Thoracic aorta (tissue), 2 donors: ENCODE results near the gene SKAP2. TPM values are rescaled to one million over a fixed set of nuclear protein-coding genes. Genes with fewer than 3 reads are reported as not detected.

Experiments used
- ATAC-seq: fragments of 150-250 bp; one replicate; pipeline ENCODE4 v1.8.0; 2017; ENCODE audit warnings: low read depth; ENCODE audit not compliant: insufficient number of reproducible peaks, low FRiP score
- DNase-seq: peaks from one replicate; pipeline ENCODE4 v3.0.0-alpha.2; 2020; ENCODE audit warnings: low spot score
- H3K27ac ChIP-seq, 2 donors: fragments of 200-600 bp; sonication (generic); 1 replicate in 1 of 2; 2 replicates in 1 of 2; pipeline ENCODE4 v1.5.1; 2016; ENCODE audit warnings: mild to moderate bottlenecking in 2 of 2, moderate library complexity in 2 of 2
- H3K27me3 ChIP-seq: fragments of 200-600 bp; sonication (generic); replicated peaks from 2 replicates; pipeline ENCODE4 v1.6.0; 2016; ENCODE audit warnings: mild to moderate bottlenecking; ENCODE audit not compliant: insufficient read depth
- H3K36me3 ChIP-seq: fragments of 200-600 bp; sonication (generic); one replicate; pipeline ENCODE4 v1.5.1; 2016
- H3K4me1 ChIP-seq, 2 donors: fragments of 200-600 bp; sonication (generic); 1 replicate in 1 of 2; 2 replicates in 1 of 2; pipeline versions ENCODE4 v1.5.1 to v1.6.0; 2016; ENCODE audit warnings: low read depth in 2 of 2, mild to moderate bottlenecking in 1 of 2; ENCODE audit not compliant: control insufficient read depth in 1 of 2
- H3K4me3 ChIP-seq: fragments of 200-600 bp; sonication (generic); 2 replicates; pipeline ENCODE4 v1.5.1; 2016; ENCODE audit warnings: mild to moderate bottlenecking
- H3K9me3 ChIP-seq: fragments of 200-600 bp; sonication (generic); 2 replicates; pipeline ENCODE4 v1.5.1; 2016
- total RNA-seq, 2 donors: library from RNA; depleted of rRNA; stranded (reverse); fragments of >200 nt; gene quantifications; one replicate each; pipeline versions ENCODE4 v1.1.0 to v1.2.3, GENCODE V29; 2016
- TF ChIP-seq, protein P1 (sequence below): fragments of 200-600 bp; sonication (generic); IDR thresholded peaks from one replicate; pipeline ENCODE4 v1.5.1; 2019; ENCODE audit warnings: antibody characterized with exemption

The SKAP2 gene
- total RNA-seq, 2 donors from 2014 or later: 16.6 to 29.0 TPM

DNA sequence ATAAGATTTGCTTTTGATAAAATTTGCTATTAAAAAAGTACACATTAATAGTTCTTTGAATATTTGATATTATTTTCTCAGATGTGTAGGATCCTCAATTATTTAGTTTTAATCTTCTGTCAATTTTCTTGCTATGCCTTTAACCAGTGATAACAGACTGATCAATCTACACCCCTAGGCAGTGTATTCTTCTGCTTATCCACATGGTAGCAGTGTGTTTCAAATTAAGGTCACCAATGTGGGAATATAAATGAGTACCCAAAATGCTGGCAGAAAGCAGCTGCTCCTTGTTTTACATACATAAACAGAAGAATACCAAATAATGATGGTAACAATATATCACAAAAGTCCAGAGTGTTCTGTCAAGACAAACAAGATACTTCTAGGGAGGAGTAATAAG is 87.0 kb downstream of the SKAP2 start:
- no peak overlapping the region for H3K27ac ChIP-seq
- no peak overlapping the region for H3K4me3 ChIP-seq
- H3K9me3 ChIP-seq: no peaks in the 10 kb centered on the region
- DNase-seq: no peak
- no peaks in the 10 kb centered on the region for H3K36me3 ChIP-seq
- no peaks in the 10 kb centered on the region for H3K4me1 ChIP-seq
- H3K27me3 ChIP-seq: no peaks in the 10 kb centered on the region
- TF ChIP-seq, protein P1, sequence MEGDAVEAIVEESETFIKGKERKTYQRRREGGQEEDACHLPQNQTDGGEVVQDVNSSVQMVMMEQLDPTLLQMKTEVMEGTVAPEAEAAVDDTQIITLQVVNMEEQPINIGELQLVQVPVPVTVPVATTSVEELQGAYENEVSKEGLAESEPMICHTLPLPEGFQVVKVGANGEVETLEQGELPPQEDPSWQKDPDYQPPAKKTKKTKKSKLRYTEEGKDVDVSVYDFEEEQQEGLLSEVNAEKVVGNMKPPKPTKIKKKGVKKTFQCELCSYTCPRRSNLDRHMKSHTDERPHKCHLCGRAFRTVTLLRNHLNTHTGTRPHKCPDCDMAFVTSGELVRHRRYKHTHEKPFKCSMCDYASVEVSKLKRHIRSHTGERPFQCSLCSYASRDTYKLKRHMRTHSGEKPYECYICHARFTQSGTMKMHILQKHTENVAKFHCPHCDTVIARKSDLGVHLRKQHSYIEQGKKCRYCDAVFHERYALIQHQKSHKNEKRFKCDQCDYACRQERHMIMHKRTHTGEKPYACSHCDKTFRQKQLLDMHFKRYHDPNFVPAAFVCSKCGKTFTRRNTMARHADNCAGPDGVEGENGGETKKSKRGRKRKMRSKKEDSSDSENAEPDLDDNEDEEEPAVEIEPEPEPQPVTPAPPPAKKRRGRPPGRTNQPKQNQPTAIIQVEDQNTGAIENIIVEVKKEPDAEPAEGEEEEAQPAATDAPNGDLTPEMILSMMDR: no peak
- ATAC-seq: no peak

DNA sequence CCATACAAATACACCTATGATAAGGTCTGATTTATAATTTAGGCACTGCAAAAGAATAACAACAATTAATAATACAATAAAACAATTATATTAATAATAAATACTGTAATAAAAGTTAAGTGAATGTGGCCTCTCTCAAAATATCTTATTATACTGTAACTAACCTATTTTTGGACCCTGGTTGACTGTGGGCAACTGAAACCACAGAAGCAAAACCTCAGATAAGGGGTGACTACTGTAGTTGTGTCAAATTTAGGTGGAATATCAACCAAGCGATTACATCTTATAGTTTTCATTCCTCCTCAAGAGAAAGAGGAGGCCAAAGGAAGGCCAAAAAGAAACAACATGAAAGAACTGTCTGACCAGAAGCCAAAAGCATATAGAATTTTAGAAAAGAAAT is 103.9 kb downstream of the SKAP2 start:
- Histone ChIP-seq H3K36me3 (no peaks in the 10 kb centered on the region), H3K9me3 (no peaks in the 10 kb centered on the region), H3K4me3 (no peak overlapping the region), H3K27me3 (no peaks in the 10 kb centered on the region), H3K27ac (no peak overlapping the region), H3K4me1 (no peaks in the 10 kb centered on the region)
- ATAC-seq (no peak), DNase-seq (no peak)
- TF ChIP-seq, protein P1: no peak

DNA sequence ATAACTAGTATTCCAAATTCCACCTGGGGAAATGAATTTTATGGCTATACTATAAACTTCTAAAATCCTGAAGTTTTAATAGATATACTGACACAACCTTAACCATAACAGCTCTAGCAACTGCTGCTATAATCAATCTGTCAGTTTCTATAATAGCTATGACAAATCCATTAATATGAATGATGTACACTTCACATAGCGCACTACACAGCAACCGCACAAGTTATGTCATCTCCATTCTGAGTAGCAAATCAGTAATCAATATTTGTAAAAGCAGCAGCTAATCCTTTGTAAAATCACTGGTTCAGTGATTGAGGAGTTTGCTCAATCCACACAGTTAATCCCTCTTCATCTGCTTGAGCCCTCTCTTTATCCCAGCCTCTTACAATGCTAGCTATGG is 105.3 kb downstream of the SKAP2 start:
- DNase-seq: no peak
- Histone ChIP-seq H3K36me3 (no peaks in the 10 kb centered on the region), H3K9me3 (no peaks in the 10 kb centered on the region), H3K27me3 (no peaks in the 10 kb centered on the region), H3K4me1 (no peaks in the 10 kb centered on the region), H3K4me3 (no peak overlapping the region), H3K27ac (no peak overlapping the region)
- no peak for ATAC-seq
- TF ChIP-seq, protein P1: no peak

DNA sequence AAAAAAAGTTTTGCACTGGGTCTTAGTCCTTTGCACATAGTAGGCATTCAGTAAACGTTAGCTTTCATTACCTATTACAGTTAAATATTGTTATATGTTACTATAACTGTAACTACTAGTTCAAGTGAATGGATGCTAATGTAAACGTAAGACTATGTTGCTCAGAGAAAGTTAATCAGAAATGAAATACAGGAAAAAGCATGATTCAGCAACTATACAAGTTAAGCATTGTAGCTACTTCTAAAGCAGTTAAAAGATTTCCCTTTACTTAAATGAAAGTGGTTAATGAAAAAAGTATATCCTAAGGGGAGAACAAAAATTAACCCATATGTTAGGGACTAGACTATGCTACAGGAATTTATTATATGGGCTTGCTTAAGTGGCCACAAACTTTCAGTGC is 121.2 kb downstream of the SKAP2 start:
- DNase-seq (no peak), ATAC-seq (no peak)
- H3K36me3 ChIP-seq: peaks cover 3% of the 10 kb centered on the region
- no peaks in the 10 kb centered on the region for H3K27me3 ChIP-seq
- TF ChIP-seq, protein P1: no peak
- no peaks in the 10 kb centered on the region for H3K9me3 ChIP-seq
- no peak overlapping the region for H3K4me3 ChIP-seq
- no peaks in the 10 kb centered on the region for H3K4me1 ChIP-seq
- H3K27ac ChIP-seq: no peak overlapping the region

DNA sequence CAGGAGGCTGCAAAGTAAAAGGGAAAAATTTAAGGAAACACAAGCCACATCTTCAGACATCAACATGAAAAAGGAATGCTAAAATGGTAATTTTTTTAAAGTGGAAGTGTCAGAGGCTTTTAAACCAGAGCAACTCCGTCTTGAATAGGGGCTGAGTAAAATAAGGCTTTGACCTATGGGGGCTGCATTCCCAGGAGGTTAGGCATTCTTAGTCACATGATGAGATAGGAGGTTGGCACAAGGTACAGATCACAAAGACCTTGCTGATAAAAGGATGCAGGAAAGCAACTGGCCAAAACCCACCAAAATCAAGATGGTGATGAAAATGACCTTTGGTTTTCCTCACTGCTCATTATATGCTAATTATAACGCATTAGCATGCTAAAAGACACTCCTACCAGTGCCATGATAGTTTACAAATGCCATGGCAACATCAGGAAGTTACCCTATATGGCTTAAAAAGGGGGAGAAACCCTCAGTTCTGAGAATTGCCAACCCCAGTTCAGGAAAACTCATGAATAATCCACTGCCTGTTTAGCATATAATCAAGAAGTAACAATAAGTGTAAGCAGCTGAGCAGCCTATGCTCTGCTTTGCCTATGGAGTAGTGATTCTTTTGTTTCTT is 128.3 kb downstream of the SKAP2 start:
- no peaks in the 10 kb centered on the region for H3K9me3 ChIP-seq
- H3K27ac ChIP-seq: no peak overlapping the region
- H3K36me3 ChIP-seq: peaks cover 3% of the 10 kb centered on the region
- DNase-seq (no peak), ATAC-seq (no peak)
- no peak overlapping the region for H3K4me3 ChIP-seq
- TF ChIP-seq, protein P1: no peak
- no peaks in the 10 kb centered on the region for H3K27me3 ChIP-seq
- no peaks in the 10 kb centered on the region for H3K4me1 ChIP-seq
